NCI-H1105 (cell line): ENCODE results near the gene ELOVL2.
"Not testable (repeated sequence)": the region's sequence is repeated elsewhere in the genome, so short reads cannot be mapped to it uniquely, and the experiment has no call there.

Experiments used
- DNase-seq: peaks from one replicate; lab custom pipeline; 2025; lab: John Stamatoyannopoulos, UW

The ELOVL2 gene, protein sequence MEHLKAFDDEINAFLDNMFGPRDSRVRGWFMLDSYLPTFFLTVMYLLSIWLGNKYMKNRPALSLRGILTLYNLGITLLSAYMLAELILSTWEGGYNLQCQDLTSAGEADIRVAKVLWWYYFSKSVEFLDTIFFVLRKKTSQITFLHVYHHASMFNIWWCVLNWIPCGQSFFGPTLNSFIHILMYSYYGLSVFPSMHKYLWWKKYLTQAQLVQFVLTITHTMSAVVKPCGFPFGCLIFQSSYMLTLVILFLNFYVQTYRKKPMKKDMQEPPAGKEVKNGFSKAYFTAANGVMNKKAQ

GRCh38 chr6:11043961-11044711, at the start of gene ELOVL2:
ELOVL2 (minus strand) TSS chr6:11044305; CDS start chr6:11044230, 75 bp downstream.
- DNase-seq, result peak; percentile 35

- DNase-seq, result no peak
Measured at GRCh38 chr6:11093376-11093625, 49.2 kb upstream of the ELOVL2 start.

- peak; percentile 38 for DNase-seq
Measured at GRCh38 chr6:11092668-11093375, 48.7 kb upstream of the ELOVL2 start.

GRCh38 chr6:11091141-11091540, 47.0 kb upstream of the ELOVL2 start:
- not testable (repeated sequence) for DNase-seq

DNA sequence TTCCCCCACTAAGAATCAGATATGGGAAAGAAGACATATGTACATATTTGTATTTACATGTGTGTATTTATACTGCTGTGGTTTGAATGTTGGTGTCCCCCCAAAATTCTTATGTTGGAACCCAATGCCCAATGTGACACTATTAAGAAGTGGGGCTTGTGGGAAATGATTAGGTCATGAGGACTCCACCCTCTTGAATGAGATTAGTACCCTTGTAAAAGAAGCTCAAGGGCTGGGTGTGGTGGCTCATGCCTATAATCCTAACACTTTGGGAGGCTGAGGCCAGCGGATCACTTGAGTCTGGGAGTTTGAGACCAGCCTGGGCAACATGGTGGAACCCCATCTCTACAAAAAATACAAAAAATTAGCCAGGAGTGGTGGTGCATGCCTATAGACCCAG, 45.6 kb upstream of the ELOVL2 start:
- DNase-seq, result no peak

DNA sequence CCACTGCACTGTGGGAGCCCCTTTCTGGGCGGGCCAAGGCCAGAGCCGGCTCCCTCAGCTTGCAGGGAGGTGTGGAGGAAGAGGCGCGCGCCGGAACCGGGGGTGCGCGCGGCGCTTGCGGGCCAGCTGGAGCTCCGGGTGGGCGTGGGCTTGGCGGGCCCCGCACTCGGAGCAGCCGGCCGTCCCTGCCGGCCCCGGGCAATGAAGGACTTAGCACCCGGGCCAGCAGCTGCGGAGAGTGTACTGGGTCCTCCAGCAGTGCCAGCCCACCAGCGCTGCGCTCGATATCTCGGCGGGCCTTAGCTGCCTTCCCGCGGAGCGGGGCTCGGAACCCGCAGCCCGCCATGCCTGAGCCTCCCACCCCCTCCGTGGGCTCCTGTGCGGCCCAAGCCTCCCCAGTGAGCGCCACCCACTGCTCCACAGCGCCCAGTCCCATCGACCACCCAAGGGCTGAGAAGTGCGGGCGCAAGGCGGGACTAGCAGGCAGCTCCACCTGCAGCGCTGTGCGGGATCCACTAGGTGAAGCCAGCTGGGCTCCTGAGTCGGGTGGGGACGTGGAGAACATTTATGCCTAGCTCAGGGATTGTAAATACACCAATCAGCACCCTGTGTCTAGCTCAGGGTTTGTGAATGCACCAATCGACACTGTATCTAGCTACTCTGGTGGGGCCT, 43.2 kb upstream of the ELOVL2 start:
- not testable (repeated sequence) for DNase-seq

GRCh38 chr6:11085758-11086435, 41.8 kb upstream of the ELOVL2 start:
- no peak for DNase-seq

DNA sequence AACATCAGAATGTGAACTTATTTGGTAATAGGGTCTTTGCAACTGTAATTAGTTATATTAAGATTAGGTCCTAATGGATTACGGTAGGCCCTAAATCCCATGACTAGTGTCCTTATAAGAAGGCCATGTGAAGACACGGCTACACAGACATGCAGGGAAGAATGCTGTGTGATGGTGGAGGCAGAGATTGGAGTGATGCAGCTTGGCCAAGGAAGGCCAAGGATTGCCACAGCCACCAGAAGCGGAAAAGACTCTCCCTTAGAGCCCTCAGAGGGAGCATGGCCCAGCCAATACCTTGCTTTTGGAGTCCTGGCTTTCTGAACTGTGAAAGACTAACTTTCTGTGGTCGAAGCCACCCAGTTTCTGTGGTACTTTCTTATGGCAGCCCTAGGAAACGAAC, 39.9 kb upstream of the ELOVL2 start:
- no peak for DNase-seq

GRCh38 chr6:11083491-11083890, 39.4 kb upstream of the ELOVL2 start:
- no peak for DNase-seq

DNA sequence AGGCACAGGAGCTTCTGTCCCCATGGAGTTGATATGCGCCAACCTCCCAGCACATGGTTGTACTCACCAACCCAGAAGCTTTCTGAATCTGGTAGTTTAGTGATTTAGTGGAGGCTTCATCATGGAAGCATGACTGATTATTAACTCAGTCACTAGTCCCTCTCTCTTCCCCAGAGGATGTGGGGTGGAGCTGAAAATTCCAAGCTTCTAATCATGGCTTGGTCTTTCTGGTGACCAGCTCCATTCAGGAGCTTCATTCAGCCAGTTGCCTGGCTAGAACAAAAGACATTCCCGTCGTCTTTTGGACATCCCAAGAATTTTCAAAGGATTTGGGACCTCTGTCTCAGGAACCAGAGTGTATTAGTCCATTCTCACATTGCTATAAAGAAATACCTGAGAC, 36.2 kb upstream of the ELOVL2 start:
- DNase-seq, result no peak

DNA sequence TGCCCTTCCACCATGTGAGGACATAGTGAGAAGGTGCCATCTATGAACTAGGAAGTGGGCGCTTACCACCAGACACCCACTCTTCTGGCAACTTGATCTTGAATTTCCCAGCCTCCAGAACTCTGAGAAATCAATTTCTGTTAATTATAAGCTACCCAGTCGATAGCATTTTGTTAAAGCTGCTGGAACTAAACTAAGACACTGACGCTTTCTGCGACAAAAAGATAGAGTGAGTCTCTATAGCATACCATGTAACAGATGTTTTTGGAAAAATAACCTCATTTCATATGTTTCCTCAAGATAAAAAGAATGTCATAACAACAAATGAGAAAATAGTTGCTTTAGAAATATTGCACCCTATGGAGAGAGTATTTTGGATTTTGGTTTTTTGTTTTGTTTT, 34.2 kb upstream of the ELOVL2 start:
- DNase-seq, result no peak

GRCh38 chr6:11076540-11076939, 32.4 kb upstream of the ELOVL2 start:
- DNase-seq, result no peak

GRCh38 chr6:11072101-11072500, 28.0 kb upstream of the ELOVL2 start:
- DNase-seq, result no peak

DNA sequence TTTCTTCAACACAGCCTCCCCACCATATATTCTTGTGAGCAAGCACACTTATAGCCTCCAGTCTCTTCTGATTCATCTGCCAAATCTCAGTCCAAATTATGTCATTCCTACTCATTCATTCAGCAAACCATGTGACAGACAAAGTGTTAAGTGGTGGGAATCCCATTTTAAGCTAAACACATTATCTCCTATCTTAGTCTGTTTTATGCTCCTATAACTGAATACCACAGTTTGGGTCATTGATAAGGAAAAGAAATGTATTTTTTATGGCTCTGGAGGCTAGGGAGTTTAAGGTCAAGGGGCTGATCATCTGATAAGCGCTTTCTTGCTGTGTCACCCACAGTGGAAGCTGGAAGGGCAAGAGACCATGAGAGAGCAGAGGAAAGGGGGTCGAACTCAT, 25.7 kb upstream of the ELOVL2 start:
- DNase-seq, result no peak

- peak; percentile 56 for DNase-seq
Measured at GRCh38 chr6:11067348-11067747, 23.2 kb upstream of the ELOVL2 start.

- DNase-seq, result no peak
Measured at GRCh38 chr6:11066505-11067347, 22.6 kb upstream of the ELOVL2 start.

DNA sequence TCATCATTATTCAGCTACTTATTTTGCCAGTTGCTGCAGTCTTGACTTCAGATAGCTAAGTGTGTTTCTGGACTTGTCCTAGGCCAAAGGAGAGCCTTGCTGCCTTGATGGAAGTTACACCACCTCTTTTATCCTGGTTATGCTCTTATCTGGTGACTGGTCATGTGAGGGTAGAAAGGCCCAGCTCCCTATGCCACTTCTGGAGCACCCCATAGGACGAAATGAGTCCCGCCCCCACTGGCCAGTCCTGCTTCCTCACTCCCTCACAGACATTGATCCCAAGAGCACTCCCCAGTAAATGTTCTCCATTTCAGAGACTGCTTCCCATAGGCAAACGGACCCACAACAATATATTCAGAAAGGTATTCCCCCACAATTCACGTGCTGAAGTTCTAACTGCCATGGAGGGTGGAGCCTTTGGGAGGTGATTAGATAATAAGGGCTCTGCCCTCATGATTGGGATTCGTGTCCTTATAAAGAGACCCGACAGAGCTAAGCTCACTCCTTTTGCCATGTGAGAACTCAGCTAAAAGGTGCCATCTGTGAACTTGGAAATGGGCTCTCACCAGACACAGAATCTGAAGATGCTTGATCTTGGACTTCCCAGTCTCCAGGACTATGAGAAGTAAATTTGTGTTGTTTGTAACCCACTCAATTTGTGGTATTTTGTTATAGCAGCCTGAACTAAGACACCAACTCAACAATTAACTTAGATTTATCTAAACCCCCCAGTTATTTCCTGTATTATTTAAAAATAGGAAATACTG, 21.5 kb upstream of the ELOVL2 start:
- no peak for DNase-seq

- no peak for DNase-seq
Measured at GRCh38 chr6:11064836-11065235, 20.7 kb upstream of the ELOVL2 start.

GRCh38 chr6:11062715-11063114, 18.6 kb upstream of the ELOVL2 start:
- DNase-seq, result no peak

- DNase-seq, result no peak
Measured at GRCh38 chr6:11062083-11062482, 18.0 kb upstream of the ELOVL2 start.
